ENCODE results near the gene SLC7A9. TPM values are rescaled to one million over a fixed set of nuclear protein-coding genes. Genes with fewer than 3 reads are reported as not detected.

SLC7A9 gene
- polyA plus RNA-seq, 1 of the 3 experiments (the other 2 are of a cell fraction) = not detected

DNA sequence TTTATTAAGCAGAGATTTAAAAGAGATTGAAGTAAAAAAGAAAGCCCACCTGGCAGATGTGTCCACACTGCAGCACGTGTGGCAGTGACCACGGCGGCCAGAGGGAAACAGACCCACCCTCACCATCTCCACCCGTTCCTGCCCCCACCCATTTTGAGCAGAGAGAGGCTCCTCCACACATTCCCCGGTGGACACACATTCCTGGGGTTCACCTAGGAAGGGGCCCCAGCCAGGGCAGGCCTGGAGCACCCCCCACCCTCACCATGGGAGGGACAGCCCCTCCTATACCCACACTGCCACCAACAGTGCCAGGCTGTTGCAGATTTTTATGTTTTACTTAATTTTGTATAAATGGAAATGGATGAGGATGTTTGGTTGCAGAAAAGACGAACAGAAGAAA is 54.9 kb downstream of the SLC7A9 start:
- Histone ChIP-seq H2AFZ (ENCODE audit: low read depth) (no peak overlapping the region), H3K4me1 (ENCODE audit: control insufficient read depth in 1 of 2, insufficient read depth in 2 of 2, low read depth in 1 of 2, low read length in 1 of 2) (peaks cover 0 to 16% of the 10 kb centered on the region in 2 experiments; a peak in 1 of 4 replicates), H4K20me1 (ENCODE audit: insufficient read depth) (no peaks in the 10 kb centered on the region), H3F3A (replicated peaks; ENCODE audit: insufficient read depth) (no peaks in the 10 kb centered on the region), H3K4me3 (ENCODE audit: low read depth in 2 of 2, low read length in 1 of 2) (no peak overlapping the region), H3K27me3 (ENCODE audit: insufficient read depth) (no peaks in the 10 kb centered on the region), H3K36me3 (replicated peaks in 1 of 2; ENCODE audit: control insufficient read depth in 1 of 2, insufficient read depth in 2 of 2, low read length in 1 of 2) (no peaks in the 10 kb centered on the region), H3K9me3 (no peaks in the 10 kb centered on the region), H3K79me2 (ENCODE audit: insufficient read depth) (no peaks in the 10 kb centered on the region), H3K9ac (no peak overlapping the region), H3K4me2 (no peak overlapping the region), H3K9me2 (no peaks in the 10 kb centered on the region), H3K27ac (ENCODE audit: low read depth in 2 of 2, low read length in 1 of 2) (no peak overlapping the region)
- ChIA-PET POLR2A (no interaction called here), CTCF (no interaction called here)
- WGBS (ENCODE audit: low lambda C conversion rate) = 66% methylated on average over 6 of the region's 6 CpGs
- TF ChIP-seq RCOR1 (IDR thresholded peaks at IDR 0.05; ENCODE audit: low read length) (no peak), SIN3A (IDR thresholded peaks at IDR 0.05; ENCODE audit: borderline replicate concordance, low read depth, low read length) (no peak), EP300 (IDR thresholded peaks at IDR 0.05; ENCODE audit: borderline replicate concordance in 1 of 2, low read depth in 1 of 2, low read length in 1 of 2) (no peak), FOXM1 (IDR thresholded peaks at IDR 0.05; ENCODE audit: low read depth) (no peak), JUND (IDR thresholded peaks at IDR 0.05) (no peak), NRF1 (IDR thresholded peaks at IDR 0.05; ENCODE audit: low read depth, low read length) (no peak), ELF1 (IDR thresholded peaks at IDR 0.05) (no peak), CHD2 (IDR thresholded peaks at IDR 0.05; ENCODE audit: low read length, partially characterized antibody) (no peak), MEF2A (IDR thresholded peaks at IDR 0.05; ENCODE audit: borderline replicate concordance, low read depth) (no peak), RFX5 (IDR thresholded peaks at IDR 0.05; ENCODE audit: low read length) (no peak), SMC3 (IDR thresholded peaks at IDR 0.05; ENCODE audit: low read depth, low read length) (no peak), POLR2AphosphoS5 (IDR thresholded peaks at IDR 0.05; ENCODE audit: low read depth, low read length) (no peak), GATA2 (CRISPR knock-in tag; IDR thresholded peaks at IDR 0.05) (no peak)
- TF ChIP-seq, protein P1, sequence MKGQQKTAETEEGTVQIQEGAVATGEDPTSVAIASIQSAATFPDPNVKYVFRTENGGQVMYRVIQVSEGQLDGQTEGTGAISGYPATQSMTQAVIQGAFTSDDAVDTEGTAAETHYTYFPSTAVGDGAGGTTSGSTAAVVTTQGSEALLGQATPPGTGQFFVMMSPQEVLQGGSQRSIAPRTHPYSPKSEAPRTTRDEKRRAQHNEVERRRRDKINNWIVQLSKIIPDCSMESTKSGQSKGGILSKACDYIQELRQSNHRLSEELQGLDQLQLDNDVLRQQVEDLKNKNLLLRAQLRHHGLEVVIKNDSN (IDR thresholded peaks at IDR 0.05; ENCODE audit: borderline replicate concordance, low read depth) = no peak
- no peak for DNase-seq

GRCh38 chr19:32813862-32814425 is 55.6 kb downstream of the SLC7A9 start:
- Histone ChIP-seq H3K4me1 (ENCODE audit: control insufficient read depth in 1 of 2, insufficient read depth in 2 of 2, low read depth in 1 of 2, low read length in 1 of 2) (peaks cover 0 to 21% of the 10 kb centered on the region in 2 experiments; a peak in 1 of 4 replicates), H3K27me3 (ENCODE audit: insufficient read depth) (no peaks in the 10 kb centered on the region), H3K27ac (ENCODE audit: low read depth in 2 of 2, low read length in 1 of 2) (no peak overlapping the region), H3K9ac (no peak overlapping the region), H3F3A (replicated peaks; ENCODE audit: insufficient read depth) (no peaks in the 10 kb centered on the region), H2AFZ (ENCODE audit: low read depth) (no peak overlapping the region), H3K9me2 (no peaks in the 10 kb centered on the region), H3K9me3 (no peaks in the 10 kb centered on the region), H3K4me3 (ENCODE audit: low read depth in 2 of 2, low read length in 1 of 2) (no peak overlapping the region), H3K79me2 (ENCODE audit: insufficient read depth) (no peaks in the 10 kb centered on the region), H3K4me2 (no peak overlapping the region), H3K36me3 (replicated peaks in 1 of 2; ENCODE audit: control insufficient read depth in 1 of 2, insufficient read depth in 2 of 2, low read length in 1 of 2) (no peaks in the 10 kb centered on the region), H4K20me1 (ENCODE audit: insufficient read depth) (no peaks in the 10 kb centered on the region)
- no peak for DNase-seq
- ChIA-PET POLR2A (no interaction called here), CTCF (no interaction called here)
- 56% methylated on average over 13 of the region's 15 CpGs for WGBS (ENCODE audit: low lambda C conversion rate)
- TF ChIP-seq SIN3A (IDR thresholded peaks at IDR 0.05; ENCODE audit: borderline replicate concordance, low read depth, low read length) = no peak
- TF ChIP-seq RFX5 (IDR thresholded peaks at IDR 0.05; ENCODE audit: low read length) = no peak
- TF ChIP-seq TCF12 (IDR thresholded peaks at IDR 0.05) = no peak
- no peak for TF ChIP-seq JUND (IDR thresholded peaks at IDR 0.05)
- TF ChIP-seq, protein P1 (IDR thresholded peaks at IDR 0.05; ENCODE audit: borderline replicate concordance, low read depth) = no peak
- TF ChIP-seq MAX (IDR thresholded peaks at IDR 0.05; ENCODE audit: low read depth) = no peak
- TF ChIP-seq, protein P2, sequence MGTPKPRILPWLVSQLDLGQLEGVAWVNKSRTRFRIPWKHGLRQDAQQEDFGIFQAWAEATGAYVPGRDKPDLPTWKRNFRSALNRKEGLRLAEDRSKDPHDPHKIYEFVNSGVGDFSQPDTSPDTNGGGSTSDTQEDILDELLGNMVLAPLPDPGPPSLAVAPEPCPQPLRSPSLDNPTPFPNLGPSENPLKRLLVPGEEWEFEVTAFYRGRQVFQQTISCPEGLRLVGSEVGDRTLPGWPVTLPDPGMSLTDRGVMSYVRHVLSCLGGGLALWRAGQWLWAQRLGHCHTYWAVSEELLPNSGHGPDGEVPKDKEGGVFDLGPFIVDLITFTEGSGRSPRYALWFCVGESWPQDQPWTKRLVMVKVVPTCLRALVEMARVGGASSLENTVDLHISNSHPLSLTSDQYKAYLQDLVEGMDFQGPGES (IDR thresholded peaks at IDR 0.05; ENCODE audit: low read depth, low read length) = no peak
- no peak for TF ChIP-seq CTCF (IDR thresholded peaks at IDR 0.05)
- no peak for TF ChIP-seq MXI1 (IDR thresholded peaks at IDR 0.05; ENCODE audit: low read depth, low read length)
- no peak for TF ChIP-seq YY1 (IDR thresholded peaks at IDR 0.05; ENCODE audit: low read depth)
- no peak for TF ChIP-seq GABPA (IDR thresholded peaks at IDR 0.05; ENCODE audit: low read depth)
- no peak for TF ChIP-seq ELF1 (IDR thresholded peaks at IDR 0.05)
- TF ChIP-seq NRF1 (IDR thresholded peaks at IDR 0.05; ENCODE audit: low read depth, low read length) = no peak
- no peak for TF ChIP-seq RXRA (IDR thresholded peaks at IDR 0.05; ENCODE audit: borderline replicate concordance, low read depth)

Measured in SK-N-SH (cell line).